Type B pancreatic cell (in vitro differentiated cells): Measurements from ENCODE around the gene COL9A1. TPM values are rescaled to one million over a fixed set of nuclear protein-coding genes. Genes with fewer than 3 reads are reported as not detected.

Source experiments
- DNase-seq: peaks from one replicate; pipeline ENCODE4 v3.0.0; 2021; ENCODE audit warnings: mixed read lengths; ENCODE audit not compliant: unreplicated experiment; ENCODE audit errors: extremely low spot score
- H3K27ac Mint-ChIP-seq: 2 replicates; pipeline ENCODE4 v1.8.0; 2021; ENCODE audit warnings: mild to moderate bottlenecking, mixed read lengths
- H3K27me3 Mint-ChIP-seq: 2 replicates; pipeline ENCODE4 v1.8.0; 2021; ENCODE audit warnings: mixed read lengths
- H3K36me3 Mint-ChIP-seq: 2 replicates; pipeline ENCODE4 v1.8.0; 2021; ENCODE audit warnings: mixed read lengths
- H3K4me1 Mint-ChIP-seq: one replicate; pipeline ENCODE4 v1.8.0; 2021; ENCODE audit warnings: mixed read lengths; ENCODE audit not compliant: unreplicated experiment
- H3K4me3 Mint-ChIP-seq: 2 replicates; pipeline ENCODE4 v1.8.0; 2021; ENCODE audit warnings: mild to moderate bottlenecking, mixed read lengths
- H3K9me3 Mint-ChIP-seq: 2 replicates; pipeline ENCODE4 v1.8.0; 2021; ENCODE audit warnings: mixed read lengths
- CTCF ChIP-seq: fragments of 200-600 bp; sonication (generic); conservative IDR thresholded peaks from 2 replicates; pipeline ENCODE4 v1.5.0; 2021; ENCODE audit warnings: antibody characterized with exemption, mild to moderate bottlenecking
- total RNA-seq: library from RNA; stranded (reverse); gene quantifications from 2 replicates; pipeline ENCODE4 v1.2.1, GENCODE V29; 2021; ENCODE audit warnings: low replicate concordance

The COL9A1 gene
- total RNA-seq, 1 donor from 2014 or later: 16.9 TPM

- no peaks in the 10 kb centered on the region for H3K4me1 Mint-ChIP-seq
- no peaks in the 10 kb centered on the region for H3K36me3 Mint-ChIP-seq
- DNase-seq: no peak
- H3K27ac Mint-ChIP-seq: no peak overlapping the region
- no peak for TF ChIP-seq CTCF
- H3K9me3 Mint-ChIP-seq: no peaks in the 10 kb centered on the region
- H3K27me3 Mint-ChIP-seq: no peaks in the 10 kb centered on the region
- no peak overlapping the region for H3K4me3 Mint-ChIP-seq
Measured at GRCh38 chr6:70184723-70185122, 118.2 kb downstream of the COL9A1 start.

- no peaks in the 10 kb centered on the region for H3K36me3 Mint-ChIP-seq
- no peaks in the 10 kb centered on the region for H3K9me3 Mint-ChIP-seq
- no peaks in the 10 kb centered on the region for H3K27me3 Mint-ChIP-seq
- H3K4me1 Mint-ChIP-seq: no peaks in the 10 kb centered on the region
- no peak overlapping the region for H3K4me3 Mint-ChIP-seq
- peak overlapping the region; percentile 12 for H3K27ac Mint-ChIP-seq
- no peak for DNase-seq
- TF ChIP-seq CTCF: no peak
Measured at GRCh38 chr6:70183538-70183937, 119.3 kb downstream of the COL9A1 start.

DNA sequence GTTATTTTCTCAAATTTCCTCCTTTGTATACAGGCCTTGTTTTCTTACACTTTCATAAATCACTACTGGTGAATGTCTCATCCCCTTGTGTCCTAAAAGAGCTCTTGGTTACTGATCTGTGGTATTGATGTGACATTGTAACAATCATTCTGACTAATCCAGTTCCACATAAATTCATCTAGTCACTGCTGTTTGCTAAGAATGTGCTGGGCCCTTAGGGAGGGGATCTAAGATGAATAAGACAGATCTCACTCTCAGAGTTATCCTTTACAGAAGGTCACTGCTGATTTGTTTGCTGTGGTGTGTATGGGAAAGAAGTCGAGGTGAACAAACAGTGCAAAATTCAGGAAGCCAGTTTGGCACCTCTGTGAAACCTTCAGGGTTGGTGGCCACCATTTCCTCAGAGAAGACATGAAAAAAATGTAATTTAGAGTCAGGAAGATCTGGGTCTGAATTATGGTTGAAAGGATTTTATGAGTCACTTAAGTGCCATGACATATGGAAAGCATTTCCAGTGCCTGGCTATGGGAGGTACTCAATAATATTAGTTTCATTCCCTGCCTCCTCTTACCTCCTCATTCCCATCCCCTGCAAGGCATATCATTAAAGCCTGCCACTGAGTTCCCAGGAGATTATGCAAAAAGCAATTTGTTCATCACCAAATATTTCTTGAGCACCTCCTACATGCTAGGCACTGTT is 121.8 kb downstream of the COL9A1 start:
- TF ChIP-seq CTCF: no peak
- H3K27me3 Mint-ChIP-seq: peaks cover 3% of the 10 kb centered on the region
- H3K36me3 Mint-ChIP-seq: no peaks in the 10 kb centered on the region
- no peak overlapping the region for H3K27ac Mint-ChIP-seq
- H3K9me3 Mint-ChIP-seq: no peaks in the 10 kb centered on the region
- no peaks in the 10 kb centered on the region for H3K4me1 Mint-ChIP-seq
- no peak for DNase-seq
- peak overlapping the region; percentile 52 for H3K4me3 Mint-ChIP-seq

DNA sequence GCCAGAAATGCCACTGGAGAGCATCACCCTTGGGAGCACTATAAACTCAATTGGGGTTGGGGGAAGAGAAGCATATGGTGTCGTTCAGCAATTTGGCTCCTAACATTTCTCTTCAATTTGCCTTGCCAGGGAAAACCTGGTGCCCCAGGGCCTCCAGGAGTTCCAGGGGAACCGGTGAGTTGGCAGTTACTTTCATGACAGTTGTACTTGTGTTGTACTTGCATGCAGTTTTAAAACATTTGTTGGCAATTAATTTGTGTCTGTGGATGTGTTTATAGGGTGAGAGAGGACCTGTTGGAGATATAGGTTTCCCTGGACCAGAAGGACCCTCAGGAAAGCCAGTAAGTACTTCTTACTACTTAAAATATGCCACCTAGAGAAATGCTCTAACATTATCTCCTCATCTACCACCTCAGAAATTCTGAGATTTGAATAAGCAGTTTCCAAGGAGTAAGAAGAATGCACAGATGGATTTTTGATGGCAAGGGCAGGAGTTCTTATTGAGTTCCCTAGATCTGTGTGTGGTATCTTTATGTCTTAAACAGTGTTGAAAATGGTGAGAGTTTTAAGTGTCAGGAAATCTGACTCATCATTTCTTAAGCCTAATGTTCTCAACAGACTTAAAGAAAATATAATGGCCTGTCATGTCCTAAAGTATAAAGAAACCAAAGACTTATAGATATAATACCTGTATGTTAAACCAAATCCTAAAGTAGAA is 122.5 kb downstream of the COL9A1 start:
- Mint-ChIP-seq H3K4me1 (no peaks in the 10 kb centered on the region), H3K27me3 (peaks cover 3% of the 10 kb centered on the region), H3K27ac (no peak overlapping the region), H3K36me3 (no peaks in the 10 kb centered on the region), H3K4me3 (no peak overlapping the region), H3K9me3 (no peaks in the 10 kb centered on the region)
- DNase-seq: no peak
- TF ChIP-seq CTCF: no peak

- H3K4me3 Mint-ChIP-seq: no peak overlapping the region
- DNase-seq: no peak
- no peak for TF ChIP-seq CTCF
- H3K4me1 Mint-ChIP-seq: no peaks in the 10 kb centered on the region
- H3K27ac Mint-ChIP-seq: no peak overlapping the region
- H3K9me3 Mint-ChIP-seq: peaks cover 7% of the 10 kb centered on the region
- peaks cover 4% of the 10 kb centered on the region for H3K36me3 Mint-ChIP-seq
- H3K27me3 Mint-ChIP-seq: peaks cover 5% of the 10 kb centered on the region
Measured at GRCh38 chr6:70176842-70177550, 125.9 kb downstream of the COL9A1 start.
